GM12872 (cell line): ENCODE measurements around the gene OTULINL.

ENCODE experiments used
- TF ChIP-seq, protein P1 (sequence below): IDR thresholded peaks from 3 replicates; pipeline ENCODE4 v1.5.1; 2011; ENCODE audit warnings: low read depth, mild to moderate bottlenecking, low read length, moderate library complexity; ENCODE audit not compliant: insufficient read depth

OTULINL gene

DNA sequence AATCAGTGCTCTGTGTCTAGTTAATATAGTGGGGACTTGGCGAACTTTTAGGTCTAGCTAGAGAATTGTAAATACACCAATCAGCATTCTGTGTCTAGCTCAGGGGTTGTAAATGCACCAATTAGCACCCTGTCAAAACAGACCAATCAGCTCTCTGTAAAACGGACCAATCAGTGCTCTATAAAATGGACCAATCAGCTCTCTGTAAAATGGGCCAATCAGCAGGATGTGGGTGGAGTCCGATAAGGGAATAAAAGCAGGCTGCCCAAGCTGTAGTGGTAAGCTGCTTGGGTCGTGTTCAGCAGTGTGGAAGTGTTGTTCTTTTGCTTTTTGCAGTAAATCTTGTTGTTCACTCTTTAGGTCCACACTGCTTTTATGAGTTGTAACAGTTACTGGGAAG is 3.6 kb upstream of the OTULINL start:
- TF ChIP-seq, protein P1, sequence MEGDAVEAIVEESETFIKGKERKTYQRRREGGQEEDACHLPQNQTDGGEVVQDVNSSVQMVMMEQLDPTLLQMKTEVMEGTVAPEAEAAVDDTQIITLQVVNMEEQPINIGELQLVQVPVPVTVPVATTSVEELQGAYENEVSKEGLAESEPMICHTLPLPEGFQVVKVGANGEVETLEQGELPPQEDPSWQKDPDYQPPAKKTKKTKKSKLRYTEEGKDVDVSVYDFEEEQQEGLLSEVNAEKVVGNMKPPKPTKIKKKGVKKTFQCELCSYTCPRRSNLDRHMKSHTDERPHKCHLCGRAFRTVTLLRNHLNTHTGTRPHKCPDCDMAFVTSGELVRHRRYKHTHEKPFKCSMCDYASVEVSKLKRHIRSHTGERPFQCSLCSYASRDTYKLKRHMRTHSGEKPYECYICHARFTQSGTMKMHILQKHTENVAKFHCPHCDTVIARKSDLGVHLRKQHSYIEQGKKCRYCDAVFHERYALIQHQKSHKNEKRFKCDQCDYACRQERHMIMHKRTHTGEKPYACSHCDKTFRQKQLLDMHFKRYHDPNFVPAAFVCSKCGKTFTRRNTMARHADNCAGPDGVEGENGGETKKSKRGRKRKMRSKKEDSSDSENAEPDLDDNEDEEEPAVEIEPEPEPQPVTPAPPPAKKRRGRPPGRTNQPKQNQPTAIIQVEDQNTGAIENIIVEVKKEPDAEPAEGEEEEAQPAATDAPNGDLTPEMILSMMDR = no peak

DNA sequence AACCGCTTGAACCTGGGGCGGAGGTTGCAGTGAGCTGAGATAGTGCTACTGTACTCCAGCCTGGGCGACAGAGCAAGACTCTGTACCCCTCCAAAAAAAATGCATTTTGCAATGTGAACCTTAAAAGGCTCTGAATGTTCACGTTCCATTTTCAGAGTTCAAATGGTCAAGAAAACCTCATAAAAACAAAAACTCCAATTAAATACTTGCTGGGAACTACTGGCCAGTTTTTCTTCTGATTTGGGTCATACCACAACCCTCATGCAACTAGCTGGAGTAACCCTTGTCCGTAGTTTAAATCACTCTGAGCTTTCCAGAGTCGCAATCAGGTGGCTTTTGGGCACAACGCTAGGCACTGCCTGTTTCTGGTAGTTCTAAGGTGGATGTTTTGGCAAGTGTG is 2.3 kb upstream of the OTULINL start:
- TF ChIP-seq, protein P1 = no peak

DNA sequence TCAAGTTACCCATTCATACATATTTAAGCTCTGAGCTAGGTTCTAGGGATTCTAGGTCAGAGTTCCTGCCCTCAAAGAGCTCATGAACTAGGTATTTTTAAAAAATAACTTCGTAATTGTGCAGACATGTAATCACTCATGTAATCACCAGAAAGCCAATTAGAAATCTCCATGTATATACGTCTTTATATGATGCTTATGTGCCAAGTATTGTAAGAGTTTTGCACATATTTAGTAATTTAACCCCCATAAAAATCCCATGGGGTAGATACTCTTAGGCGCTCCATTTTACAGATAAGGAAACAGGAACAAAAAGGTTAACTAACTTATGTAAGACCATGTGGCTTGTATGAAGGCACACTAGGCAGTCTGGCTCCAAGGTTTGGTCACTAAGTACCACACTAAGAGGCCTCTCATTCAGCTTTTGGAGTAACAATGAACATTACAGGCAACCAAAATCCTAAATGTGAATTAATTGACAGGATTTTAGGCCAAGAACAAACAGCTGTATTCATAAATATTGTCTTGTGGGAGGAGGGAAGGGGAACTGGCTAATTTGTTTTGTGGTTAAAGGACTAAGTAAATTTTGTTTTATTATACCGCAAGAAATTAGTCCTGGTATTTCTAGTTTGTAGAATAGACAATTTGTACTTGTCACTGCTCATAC is 1.7 kb upstream of the OTULINL start:
- TF ChIP-seq, protein P1 = no peak

DNA sequence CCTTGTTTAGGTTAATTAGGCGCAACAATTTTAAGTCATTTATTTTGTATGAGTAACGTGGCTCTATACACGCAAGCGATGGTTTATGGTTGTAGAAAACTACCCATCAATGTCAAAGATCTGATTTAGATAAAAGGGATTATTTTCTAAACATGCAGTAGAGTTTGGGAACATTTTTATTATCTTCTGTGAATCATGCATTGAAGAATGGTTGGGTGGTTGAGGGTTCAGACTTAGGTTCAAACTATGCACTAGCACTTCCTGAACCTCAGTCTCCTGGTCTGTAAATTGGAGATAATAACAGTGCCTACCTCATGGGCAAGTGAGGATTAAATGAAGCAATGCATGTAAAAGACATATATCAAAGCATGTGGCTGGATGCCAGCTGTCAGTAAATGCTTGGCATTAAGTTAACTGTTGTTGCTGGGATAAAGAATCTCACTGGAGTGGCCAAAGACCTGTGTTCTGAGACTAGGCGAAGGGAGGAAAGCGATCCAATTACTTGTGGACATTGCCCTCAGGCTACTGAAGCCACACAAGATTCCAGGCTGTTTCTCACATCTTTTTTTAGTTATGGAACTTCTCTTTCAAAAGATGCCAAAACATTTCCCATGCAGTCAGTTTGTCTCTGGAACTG is 1.1 kb upstream of the OTULINL start:
- TF ChIP-seq, protein P1 = no peak

DNA sequence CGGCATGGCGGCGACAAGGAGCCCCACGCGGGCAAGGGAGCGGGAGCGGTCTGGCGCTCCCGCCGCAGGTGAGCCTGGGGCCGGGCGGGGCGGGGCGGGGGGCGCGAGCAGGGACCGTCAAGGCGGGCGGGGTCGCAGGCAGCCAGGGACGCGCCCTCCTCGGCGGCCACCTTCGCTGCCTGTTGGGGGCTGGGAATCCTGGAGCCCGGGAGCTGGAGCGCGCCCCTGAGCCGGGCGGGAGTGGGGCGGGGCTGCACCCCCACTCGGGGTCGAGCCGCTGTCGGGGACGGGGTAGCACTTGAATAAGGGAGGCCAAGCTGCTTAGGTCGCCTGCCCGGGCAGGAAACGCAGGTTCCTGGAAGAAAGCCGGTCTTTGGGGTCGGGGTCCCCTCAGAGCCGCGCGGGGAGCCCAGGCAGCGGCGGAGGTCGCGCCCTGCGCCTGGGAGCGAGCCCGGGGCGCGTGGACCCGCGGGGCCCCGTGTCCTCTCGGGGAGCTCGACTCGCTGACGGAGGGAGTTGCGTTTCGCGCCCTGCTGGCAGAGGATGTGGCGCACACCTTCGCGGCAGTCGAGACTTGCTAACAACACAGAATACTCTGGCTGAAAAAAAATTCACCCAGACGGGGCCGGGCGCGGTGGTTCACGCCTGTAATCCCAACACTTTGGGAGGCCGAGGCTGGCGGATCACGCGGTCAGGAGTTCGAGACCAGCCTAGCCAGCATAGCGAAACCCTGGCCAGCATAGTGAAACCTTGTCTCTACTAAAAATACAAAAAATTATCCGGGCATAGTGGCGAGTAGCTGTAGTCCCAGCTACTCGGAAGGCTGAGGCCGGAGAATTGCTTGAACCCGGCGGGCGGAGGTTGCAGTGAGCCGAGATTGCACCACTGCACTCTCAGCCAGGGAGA is 552 bp downstream of the OTULINL start:
- TF ChIP-seq, protein P1 = peak; percentile 36; the same call in 1 of the 3 replicates

DNA sequence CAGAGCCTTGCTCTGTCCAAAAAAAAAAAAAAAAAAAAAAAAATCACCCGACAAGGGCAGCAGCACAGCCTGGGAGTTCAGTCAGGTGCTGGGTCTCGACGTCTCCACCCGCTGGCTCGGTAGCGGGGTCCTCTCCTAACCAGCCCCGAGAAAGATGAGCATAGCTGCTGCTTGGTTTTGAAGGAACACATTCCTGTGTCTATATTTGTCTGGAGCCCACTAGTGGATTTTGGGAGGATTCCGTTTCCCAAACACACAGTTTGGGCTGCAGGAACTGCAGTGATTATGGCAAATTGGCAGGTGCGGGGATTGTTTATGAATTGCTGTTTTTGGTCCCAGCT is 1.2 kb downstream of the OTULINL start:
- TF ChIP-seq, protein P1 = no peak

DNA sequence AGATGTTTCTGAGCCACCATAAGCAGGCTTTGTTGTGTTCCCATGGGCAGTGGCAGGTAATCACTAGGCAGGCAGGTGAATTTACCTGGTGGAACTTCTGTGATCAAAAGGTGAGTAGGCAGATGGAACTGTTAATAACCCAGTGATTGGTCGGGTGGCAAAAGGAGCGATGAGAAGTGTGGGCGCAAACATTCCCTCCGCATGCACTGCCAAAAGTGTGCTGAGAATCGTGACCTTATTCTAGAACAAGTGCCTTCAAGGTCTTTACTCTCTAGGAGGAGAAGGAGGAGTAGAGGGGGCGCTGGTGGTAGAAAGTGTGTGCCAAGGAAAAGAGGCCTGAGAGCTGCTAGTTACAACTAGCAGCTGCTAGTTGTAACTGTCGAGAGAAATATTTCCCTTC is 3.3 kb downstream of the OTULINL start:
- TF ChIP-seq, protein P1 = no peak
